NCI-H2227 (cell line): ENCODE measurements around the gene LDHD.

Source experiments
- DNase-seq: peaks from one replicate; lab custom pipeline; 2025; ENCODE audit not compliant: unreplicated experiment; lab: John Stamatoyannopoulos, UW

LDHD gene

GRCh38 chr16:75063549-75064088, 53.0 kb downstream of the LDHD start:
- no peak for DNase-seq

- DNase-seq: no peak
Observed at GRCh38 chr16:75062976-75063346, 53.6 kb downstream of the LDHD start.

GRCh38 chr16:75062135-75062975, 54.2 kb downstream of the LDHD start:
- no peak for DNase-seq
